Keratinocyte (primary cell): ENCODE results near the gene QSOX2.

Experiments
- EZH2 ChIP-seq: IDR thresholded peaks from one replicate; pipeline ENCODE4 v1.6.1; 2012; ENCODE audit warnings: inconsistent platforms, mild to moderate bottlenecking, low read length, moderate library complexity
- TF ChIP-seq, protein P1 (sequence below), 3 experiments: IDR thresholded peaks in 1 of 3; conservative IDR thresholded peaks in 1 of 3; optimal IDR thresholded peaks in 1 of 3; 2 replicates in 2 of 3; 3 replicates in 1 of 3; pipeline versions ENCODE3 to v1.5.1; 2011; ENCODE audit warnings: low read length in 3 of 3, mild to moderate bottlenecking in 3 of 3, moderate library complexity in 2 of 3, control low read depth in 1 of 3, inconsistent platforms in 1 of 3; ENCODE audit not compliant: insufficient read depth in 2 of 3; ENCODE audit errors: extremely low read depth in 1 of 3

DNA sequence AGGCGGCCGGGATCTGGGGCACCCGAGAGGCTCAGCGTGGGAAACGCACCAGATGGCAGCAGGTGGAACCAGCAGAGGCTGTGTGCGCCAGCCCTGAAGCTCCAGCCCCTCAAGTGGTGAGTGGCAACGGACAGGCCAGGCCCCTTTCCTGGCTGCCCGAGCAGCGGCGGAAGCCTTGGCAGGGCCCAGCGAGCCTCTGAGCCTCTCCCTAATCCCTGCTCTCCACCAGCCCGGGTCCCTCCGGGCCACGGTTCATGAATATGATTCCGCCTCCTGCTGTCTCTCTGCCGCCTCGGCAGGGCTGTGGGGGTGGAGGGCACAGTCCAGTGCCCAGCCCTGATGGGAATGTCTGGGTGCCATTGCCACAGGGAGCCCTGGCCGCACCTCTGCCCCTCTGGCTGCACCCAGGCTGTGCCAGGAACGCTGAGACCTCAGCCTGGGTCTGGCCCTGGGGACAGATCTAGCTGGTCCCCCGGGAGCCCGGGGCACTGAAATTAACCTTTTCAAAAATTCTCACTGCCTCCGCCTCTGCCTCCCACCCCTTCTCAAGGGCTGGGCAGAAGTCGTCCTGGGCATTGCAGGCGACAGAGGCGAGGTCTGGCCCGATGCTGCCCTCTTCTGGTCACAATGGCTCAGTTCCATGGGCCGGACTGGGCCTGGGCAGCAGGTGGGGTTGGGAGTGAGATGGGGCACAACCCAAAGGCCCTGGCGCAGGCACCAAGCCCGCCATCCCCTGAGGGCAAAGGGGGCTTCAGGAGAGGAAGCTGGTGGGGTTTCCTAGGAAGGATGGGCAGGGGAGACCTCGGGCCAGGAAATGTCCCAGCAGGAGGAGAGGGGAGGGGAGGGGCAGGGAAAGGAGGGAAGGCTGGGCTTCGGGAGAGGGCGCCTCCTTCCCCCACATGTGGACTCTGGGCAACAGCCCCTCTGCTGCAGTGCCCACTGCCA, 38.0 kb upstream of the QSOX2 start:
- TF ChIP-seq, protein P1, sequence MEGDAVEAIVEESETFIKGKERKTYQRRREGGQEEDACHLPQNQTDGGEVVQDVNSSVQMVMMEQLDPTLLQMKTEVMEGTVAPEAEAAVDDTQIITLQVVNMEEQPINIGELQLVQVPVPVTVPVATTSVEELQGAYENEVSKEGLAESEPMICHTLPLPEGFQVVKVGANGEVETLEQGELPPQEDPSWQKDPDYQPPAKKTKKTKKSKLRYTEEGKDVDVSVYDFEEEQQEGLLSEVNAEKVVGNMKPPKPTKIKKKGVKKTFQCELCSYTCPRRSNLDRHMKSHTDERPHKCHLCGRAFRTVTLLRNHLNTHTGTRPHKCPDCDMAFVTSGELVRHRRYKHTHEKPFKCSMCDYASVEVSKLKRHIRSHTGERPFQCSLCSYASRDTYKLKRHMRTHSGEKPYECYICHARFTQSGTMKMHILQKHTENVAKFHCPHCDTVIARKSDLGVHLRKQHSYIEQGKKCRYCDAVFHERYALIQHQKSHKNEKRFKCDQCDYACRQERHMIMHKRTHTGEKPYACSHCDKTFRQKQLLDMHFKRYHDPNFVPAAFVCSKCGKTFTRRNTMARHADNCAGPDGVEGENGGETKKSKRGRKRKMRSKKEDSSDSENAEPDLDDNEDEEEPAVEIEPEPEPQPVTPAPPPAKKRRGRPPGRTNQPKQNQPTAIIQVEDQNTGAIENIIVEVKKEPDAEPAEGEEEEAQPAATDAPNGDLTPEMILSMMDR (optimal IDR thresholded peaks at IDR 0.05 in 1 of 3, IDR thresholded peaks at IDR 0.05 in 1 of 3, conservative IDR thresholded peaks at IDR 0.05 in 1 of 3; ENCODE audit: extremely low read depth in 1 of 3, insufficient read depth in 2 of 3, low read length in 3 of 3) = peak; percentile 82 to 98 (median 90)
- no peak for TF ChIP-seq EZH2
